ENCODE results near the gene COBLL1.
A peak's percentile ranks its signal among the peaks of the same experiment; 100 is the strongest.

COBLL1 gene

GRCh38 chr2:164847981-164848741, 6.5 kb upstream of the COBLL1 start:
- no peak overlapping the region for H3K4me3 ChIP-seq (ENCODE audit: low read length)
- no peaks in the 10 kb centered on the region for H3K36me3 ChIP-seq (ENCODE audit: control insufficient read depth, insufficient read depth, low read length)
- H3K9me3 ChIP-seq (ENCODE audit: control insufficient read depth, low read length) = no peaks in the 10 kb centered on the region
- no peaks in the 10 kb centered on the region for H3K27me3 ChIP-seq (ENCODE audit: control insufficient read depth, insufficient read depth, low read length)
- no peak overlapping the region for H3K9ac ChIP-seq (ENCODE audit: low read length)
- H3K4me1 ChIP-seq (ENCODE audit: control insufficient read depth, insufficient read depth, low read length) = no peaks in the 10 kb centered on the region

- no peaks in the 10 kb centered on the region for H3K4me1 ChIP-seq (ENCODE audit: control insufficient read depth, insufficient read depth, low read length)
- H3K9me3 ChIP-seq (ENCODE audit: control insufficient read depth, low read length) = no peaks in the 10 kb centered on the region
- H3K36me3 ChIP-seq (ENCODE audit: control insufficient read depth, insufficient read depth, low read length) = no peaks in the 10 kb centered on the region
- H3K9ac ChIP-seq (ENCODE audit: low read length) = no peak overlapping the region
- no peaks in the 10 kb centered on the region for H3K27me3 ChIP-seq (ENCODE audit: control insufficient read depth, insufficient read depth, low read length)
- H3K4me3 ChIP-seq (ENCODE audit: low read length) = no peak overlapping the region
Observed at GRCh38 chr2:164847291-164847690, 5.7 kb upstream of the COBLL1 start.

GRCh38 chr2:164846276-164846675, 4.7 kb upstream of the COBLL1 start:
- Histone ChIP-seq H3K9ac (ENCODE audit: low read length) (no peak overlapping the region), H3K4me1 (ENCODE audit: control insufficient read depth, insufficient read depth, low read length) (no peaks in the 10 kb centered on the region), H3K27me3 (ENCODE audit: control insufficient read depth, insufficient read depth, low read length) (no peaks in the 10 kb centered on the region), H3K36me3 (ENCODE audit: control insufficient read depth, insufficient read depth, low read length) (no peaks in the 10 kb centered on the region), H3K4me3 (ENCODE audit: low read length) (no peak overlapping the region), H3K9me3 (ENCODE audit: control insufficient read depth, low read length) (no peaks in the 10 kb centered on the region)

- Histone ChIP-seq H3K9me3 (ENCODE audit: control insufficient read depth, low read length) (no peaks in the 10 kb centered on the region), H3K9ac (ENCODE audit: low read length) (no peak overlapping the region), H3K27me3 (ENCODE audit: control insufficient read depth, insufficient read depth, low read length) (no peaks in the 10 kb centered on the region), H3K4me3 (ENCODE audit: low read length) (no peak overlapping the region), H3K4me1 (ENCODE audit: control insufficient read depth, insufficient read depth, low read length) (no peaks in the 10 kb centered on the region), H3K36me3 (ENCODE audit: control insufficient read depth, insufficient read depth, low read length) (no peaks in the 10 kb centered on the region)
Observed at GRCh38 chr2:164843346-164843911, 1.8 kb upstream of the COBLL1 start.

- no peak overlapping the region for H3K4me3 ChIP-seq (ENCODE audit: low read length)
- H3K9ac ChIP-seq (ENCODE audit: low read length) = peak overlapping the region; percentile 90
- no peaks in the 10 kb centered on the region for H3K27me3 ChIP-seq (ENCODE audit: control insufficient read depth, insufficient read depth, low read length)
- H3K36me3 ChIP-seq (ENCODE audit: control insufficient read depth, insufficient read depth, low read length) = no peaks in the 10 kb centered on the region
- H3K9me3 ChIP-seq (ENCODE audit: control insufficient read depth, low read length) = no peaks in the 10 kb centered on the region
- peaks cover 4% of the 10 kb centered on the region for H3K4me1 ChIP-seq (ENCODE audit: control insufficient read depth, insufficient read depth, low read length)
Observed at GRCh38 chr2:164842624-164842966, 972 bp upstream of the COBLL1 start.

- H3K36me3 ChIP-seq (ENCODE audit: control insufficient read depth, insufficient read depth, low read length) = no peaks in the 10 kb centered on the region
- H3K9ac ChIP-seq (ENCODE audit: low read length) = peak overlapping the region; percentile 90
- no peaks in the 10 kb centered on the region for H3K9me3 ChIP-seq (ENCODE audit: control insufficient read depth, low read length)
- H3K27me3 ChIP-seq (ENCODE audit: control insufficient read depth, insufficient read depth, low read length) = no peaks in the 10 kb centered on the region
- H3K4me1 ChIP-seq (ENCODE audit: control insufficient read depth, insufficient read depth, low read length) = peaks cover 11% of the 10 kb centered on the region
- peak overlapping the region; percentile 74 for H3K4me3 ChIP-seq (ENCODE audit: low read length)
Observed at GRCh38 chr2:164840930-164841718, 499 bp downstream of the COBLL1 start.

- Histone ChIP-seq H3K9me3 (ENCODE audit: control insufficient read depth, low read length) (no peaks in the 10 kb centered on the region), H3K36me3 (ENCODE audit: control insufficient read depth, insufficient read depth, low read length) (no peaks in the 10 kb centered on the region), H3K4me3 (ENCODE audit: low read length) (peak overlapping the region; percentile 74), H3K27me3 (ENCODE audit: control insufficient read depth, insufficient read depth, low read length) (no peaks in the 10 kb centered on the region), H3K4me1 (ENCODE audit: control insufficient read depth, insufficient read depth, low read length) (peaks cover 11% of the 10 kb centered on the region), H3K9ac (ENCODE audit: low read length) (peak overlapping the region; percentile 90)
Observed at GRCh38 chr2:164840458-164840929, 1.1 kb downstream of the COBLL1 start.

GRCh38 chr2:164839914-164840457, 1.6 kb downstream of the COBLL1 start:
- Histone ChIP-seq H3K4me3 (ENCODE audit: low read length) (no peak overlapping the region), H3K4me1 (ENCODE audit: control insufficient read depth, insufficient read depth, low read length) (peaks cover 11% of the 10 kb centered on the region), H3K9me3 (ENCODE audit: control insufficient read depth, low read length) (no peaks in the 10 kb centered on the region), H3K9ac (ENCODE audit: low read length) (peak overlapping the region; percentile 90), H3K27me3 (ENCODE audit: control insufficient read depth, insufficient read depth, low read length) (no peaks in the 10 kb centered on the region), H3K36me3 (ENCODE audit: control insufficient read depth, insufficient read depth, low read length) (no peaks in the 10 kb centered on the region)

- H3K4me3 ChIP-seq (ENCODE audit: low read length) = no peak overlapping the region
- H3K4me1 ChIP-seq (ENCODE audit: control insufficient read depth, insufficient read depth, low read length) = peaks cover 11% of the 10 kb centered on the region
- H3K9ac ChIP-seq (ENCODE audit: low read length) = no peak overlapping the region
- no peaks in the 10 kb centered on the region for H3K27me3 ChIP-seq (ENCODE audit: control insufficient read depth, insufficient read depth, low read length)
- H3K36me3 ChIP-seq (ENCODE audit: control insufficient read depth, insufficient read depth, low read length) = no peaks in the 10 kb centered on the region
- H3K9me3 ChIP-seq (ENCODE audit: control insufficient read depth, low read length) = no peaks in the 10 kb centered on the region
Observed at GRCh38 chr2:164837807-164838206, 3.8 kb downstream of the COBLL1 start.

GRCh38 chr2:164836907-164837306, 4.7 kb downstream of the COBLL1 start:
- Histone ChIP-seq H3K9me3 (ENCODE audit: control insufficient read depth, low read length) (no peaks in the 10 kb centered on the region), H3K9ac (ENCODE audit: low read length) (no peak overlapping the region), H3K4me1 (ENCODE audit: control insufficient read depth, insufficient read depth, low read length) (peaks cover 11% of the 10 kb centered on the region), H3K27me3 (ENCODE audit: control insufficient read depth, insufficient read depth, low read length) (no peaks in the 10 kb centered on the region), H3K36me3 (ENCODE audit: control insufficient read depth, insufficient read depth, low read length) (no peaks in the 10 kb centered on the region), H3K4me3 (ENCODE audit: low read length) (no peak overlapping the region)

GRCh38 chr2:164835302-164835701, 6.3 kb downstream of the COBLL1 start:
- no peaks in the 10 kb centered on the region for H3K9me3 ChIP-seq (ENCODE audit: control insufficient read depth, low read length)
- H3K36me3 ChIP-seq (ENCODE audit: control insufficient read depth, insufficient read depth, low read length) = no peaks in the 10 kb centered on the region
- H3K9ac ChIP-seq (ENCODE audit: low read length) = no peak overlapping the region
- no peaks in the 10 kb centered on the region for H3K27me3 ChIP-seq (ENCODE audit: control insufficient read depth, insufficient read depth, low read length)
- H3K4me1 ChIP-seq (ENCODE audit: control insufficient read depth, insufficient read depth, low read length) = peaks cover 11% of the 10 kb centered on the region
- H3K4me3 ChIP-seq (ENCODE audit: low read length) = no peak overlapping the region

GRCh38 chr2:164831887-164832286, 9.7 kb downstream of the COBLL1 start:
- no peaks in the 10 kb centered on the region for H3K36me3 ChIP-seq (ENCODE audit: control insufficient read depth, insufficient read depth, low read length)
- H3K4me3 ChIP-seq (ENCODE audit: low read length) = no peak overlapping the region
- H3K9me3 ChIP-seq (ENCODE audit: control insufficient read depth, low read length) = no peaks in the 10 kb centered on the region
- no peaks in the 10 kb centered on the region for H3K27me3 ChIP-seq (ENCODE audit: control insufficient read depth, insufficient read depth, low read length)
- H3K9ac ChIP-seq (ENCODE audit: low read length) = no peak overlapping the region
- H3K4me1 ChIP-seq (ENCODE audit: control insufficient read depth, insufficient read depth, low read length) = peaks cover 7% of the 10 kb centered on the region
